Fibroblast of gingiva (primary cell): ENCODE results near the gene PRR14L.
A peak's percentile ranks its signal among the peaks of the same experiment; 100 is the strongest.
"Not testable (repeated sequence)": the region's sequence is repeated elsewhere in the genome, so short reads cannot be mapped to it uniquely, and the experiment has no call there.

Experiments
- DNase-seq: peaks from one replicate; pipeline ENCODE4 v3.0.0-alpha.2; 2011; ENCODE audit warnings: low read depth

The PRR14L gene

GRCh38 chr22:31681349-31682345 is 68.3 kb downstream of the PRR14L start:
- DNase-seq: peak; percentile 66

- peak; percentile 78 for DNase-seq
Observed at GRCh38 chr22:31680861-31681341, 69.0 kb downstream of the PRR14L start.

- no peak for DNase-seq
Observed at GRCh38 chr22:31678748-31679147, 71.2 kb downstream of the PRR14L start.

DNA sequence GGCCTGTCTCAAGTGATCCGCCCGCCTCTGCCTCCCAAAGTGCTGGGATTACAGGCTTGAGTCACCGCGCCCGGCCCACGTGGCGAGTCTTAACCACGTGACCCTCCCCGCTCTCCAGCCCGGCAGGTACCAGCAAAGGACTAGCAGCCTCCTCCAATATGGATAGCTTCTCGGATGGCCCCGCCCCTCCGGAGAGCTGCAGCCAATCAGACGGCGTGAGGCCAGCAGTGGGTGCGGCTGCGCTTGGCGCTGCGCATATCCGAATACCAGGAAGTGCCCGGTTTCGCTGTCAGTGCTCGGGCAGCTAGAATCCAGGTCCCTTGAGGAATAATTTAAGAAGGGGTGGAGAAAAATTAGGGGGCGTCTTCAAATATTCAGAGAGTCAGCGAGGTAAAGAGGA is 73.2 kb downstream of the PRR14L start:
- peak; percentile 85 for DNase-seq

- not testable (repeated sequence) for DNase-seq
Observed at GRCh38 chr22:31674219-31674618, 75.7 kb downstream of the PRR14L start.

DNA sequence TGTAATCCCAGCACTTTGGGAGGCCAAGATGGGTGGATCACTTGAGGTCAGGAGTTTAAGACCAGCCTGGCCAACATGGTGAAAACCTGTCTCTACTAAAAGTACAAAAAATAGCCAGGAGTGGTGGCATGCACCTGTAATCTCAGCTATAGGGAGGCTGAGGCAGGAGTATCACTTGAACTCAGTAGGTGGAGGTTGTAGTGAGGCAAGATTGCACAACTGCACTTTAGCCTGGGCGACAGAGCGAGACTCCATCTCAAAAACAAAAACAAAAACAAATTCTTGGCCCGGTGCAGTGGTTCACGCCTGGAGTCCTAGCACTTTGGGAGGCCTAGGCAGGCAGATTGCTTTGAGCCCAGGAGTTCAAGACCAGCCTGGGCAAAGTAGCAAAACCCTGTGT is 81.1 kb downstream of the PRR14L start:
- not testable (repeated sequence) for DNase-seq

DNA sequence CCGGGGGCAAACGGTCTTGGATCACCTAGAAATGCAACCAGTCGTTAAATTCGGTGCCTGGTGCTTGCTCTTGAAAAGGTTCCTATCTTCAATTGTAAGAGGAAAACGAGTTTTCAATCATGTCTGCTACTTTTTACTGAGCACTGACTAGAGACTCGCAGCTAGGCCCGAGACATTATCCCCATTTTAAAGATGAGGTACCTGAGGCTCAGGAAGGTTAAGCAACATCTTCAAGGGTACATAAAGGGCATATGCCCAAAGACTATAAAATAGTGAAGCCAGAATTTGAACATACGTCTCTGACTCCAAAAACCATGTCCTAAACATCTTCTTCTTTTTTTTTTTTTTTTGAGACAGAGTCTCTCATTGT is 87.3 kb downstream of the PRR14L start:
- DNase-seq: no peak

DNA sequence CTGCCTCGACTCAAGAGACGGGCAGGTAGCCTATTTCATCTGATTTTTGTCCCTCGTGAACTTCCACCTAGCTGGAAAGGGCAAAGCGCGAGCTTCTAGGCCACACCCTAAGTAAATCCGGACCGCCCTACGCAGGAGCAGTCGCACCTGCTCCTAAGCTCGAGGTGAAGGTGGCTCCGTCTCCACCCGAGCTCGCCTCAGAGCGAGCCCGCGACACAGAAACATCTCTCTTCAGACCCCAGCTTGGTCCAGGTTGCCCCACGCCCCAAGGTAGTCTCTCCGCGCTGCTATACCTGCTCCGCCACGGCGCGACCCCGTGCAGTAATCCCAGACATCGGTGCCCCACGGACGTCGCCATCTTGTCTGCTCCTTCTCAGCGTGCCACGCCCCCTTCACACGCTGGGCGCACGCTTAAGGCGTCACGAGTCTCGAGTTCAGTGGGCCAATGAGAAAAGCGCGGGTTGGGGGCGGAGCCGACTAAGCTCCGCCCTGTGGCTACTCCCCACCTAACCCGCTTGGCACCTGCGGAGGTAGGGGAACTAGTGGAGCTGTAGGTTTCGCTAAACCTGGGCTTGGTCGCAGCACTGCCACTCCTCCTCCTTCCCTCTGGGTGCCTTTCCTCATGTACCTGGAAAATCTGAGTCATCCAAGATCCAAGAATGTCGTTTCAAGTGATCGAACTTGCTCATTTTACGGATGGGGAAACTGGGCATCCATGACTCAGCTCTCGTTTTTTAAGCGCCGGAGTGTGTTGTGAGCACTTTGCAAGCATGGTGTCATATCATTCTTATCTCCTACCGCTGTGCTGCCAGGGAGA is 87.9 kb downstream of the PRR14L start, which contains the start of gene PISD:
TSS of gene PISD (minus strand) at position 365 of the 817 bp plus-strand sequence. CDS start at position 358, 7 bp downstream.
- DNase-seq: peak; percentile 88

- peak; percentile 60 for DNase-seq
Observed at GRCh38 chr22:31660860-31661341, 89.0 kb downstream of the PRR14L start.

GRCh38 chr22:31659246-31659645 is 90.7 kb downstream of the PRR14L start:
- no peak for DNase-seq

DNA sequence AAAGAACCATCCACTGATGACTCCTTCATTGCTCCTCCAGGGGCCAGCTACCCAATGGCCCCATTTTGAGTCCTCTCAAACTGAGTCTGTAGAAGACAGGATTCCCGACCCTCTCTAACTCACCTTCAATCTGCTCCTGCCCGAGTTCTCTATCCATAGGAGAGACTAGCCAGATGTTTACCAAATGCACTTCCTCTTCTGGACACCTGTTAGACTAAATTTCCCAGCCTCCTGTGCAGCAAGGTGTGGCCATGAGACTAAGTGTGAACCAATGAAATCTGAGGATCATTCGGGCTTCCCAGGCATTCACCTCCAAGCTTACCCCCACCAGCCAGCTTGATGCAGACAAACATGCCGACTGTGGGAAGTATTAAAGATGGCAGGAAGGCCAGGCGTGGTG is 95.5 kb downstream of the PRR14L start:
- no peak for DNase-seq

- no peak for DNase-seq
Observed at GRCh38 chr22:31653944-31654343, 96.0 kb downstream of the PRR14L start.

- DNase-seq: no peak
Observed at GRCh38 chr22:31652911-31653684, 96.8 kb downstream of the PRR14L start.

DNA sequence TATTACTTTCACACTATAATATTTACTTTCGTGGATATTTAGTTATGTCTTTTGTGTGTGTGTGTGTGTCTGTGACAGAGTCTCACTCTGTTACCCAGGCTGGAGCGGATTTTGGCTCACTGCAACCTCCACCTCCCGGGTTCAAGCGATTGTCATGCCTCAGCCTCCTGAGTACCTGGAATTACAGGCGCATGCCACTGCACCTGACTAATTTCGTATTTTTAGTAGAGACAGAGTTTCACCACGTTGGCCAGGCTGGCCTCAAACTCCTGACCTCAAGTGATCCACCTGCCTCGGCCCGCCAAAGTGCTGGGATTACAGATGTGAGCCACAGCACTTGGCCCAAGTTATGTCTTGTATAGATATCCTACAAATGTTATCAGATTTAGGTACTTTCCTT is 97.8 kb downstream of the PRR14L start:
- DNase-seq: no peak

DNA sequence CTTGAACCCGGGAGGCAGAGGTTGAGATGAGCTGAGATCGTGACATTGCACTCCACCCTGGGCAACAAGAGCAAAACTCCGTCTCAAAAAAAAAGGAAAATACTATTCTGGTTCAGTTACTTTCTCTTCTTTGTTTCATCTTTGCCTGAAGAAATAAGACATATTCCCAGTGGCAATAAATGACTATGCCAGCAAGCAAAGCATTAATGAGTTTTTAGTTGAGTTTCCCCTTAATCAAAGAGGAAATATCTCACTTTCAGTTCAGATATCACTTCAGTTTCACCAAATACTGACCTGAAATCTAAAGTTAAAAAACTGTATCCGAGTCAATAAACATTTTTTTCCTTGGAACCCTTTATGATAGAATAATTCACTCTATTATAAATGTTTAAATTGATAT is 98.3 kb downstream of the PRR14L start:
- DNase-seq: no peak

DNA sequence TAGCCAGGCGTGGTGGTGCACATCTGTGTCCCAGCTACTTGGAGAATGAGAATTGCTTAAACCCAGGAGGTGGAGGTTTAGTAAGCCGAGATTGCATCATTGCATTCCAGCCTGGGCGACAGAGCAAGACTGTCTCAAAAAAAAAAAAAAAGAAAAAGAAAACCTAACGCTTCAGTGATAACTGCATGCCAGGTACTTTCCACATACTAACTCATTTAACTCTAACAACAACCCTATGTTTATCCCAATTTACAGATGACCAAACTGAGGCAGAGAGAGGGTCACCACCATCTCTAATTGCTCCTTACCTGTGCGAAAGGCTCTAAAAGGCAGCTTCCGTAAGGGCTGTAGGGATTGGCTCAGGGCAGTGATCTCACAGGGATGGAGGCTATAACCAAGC is 99.5 kb downstream of the PRR14L start:
- DNase-seq: peak; percentile 83

DNA sequence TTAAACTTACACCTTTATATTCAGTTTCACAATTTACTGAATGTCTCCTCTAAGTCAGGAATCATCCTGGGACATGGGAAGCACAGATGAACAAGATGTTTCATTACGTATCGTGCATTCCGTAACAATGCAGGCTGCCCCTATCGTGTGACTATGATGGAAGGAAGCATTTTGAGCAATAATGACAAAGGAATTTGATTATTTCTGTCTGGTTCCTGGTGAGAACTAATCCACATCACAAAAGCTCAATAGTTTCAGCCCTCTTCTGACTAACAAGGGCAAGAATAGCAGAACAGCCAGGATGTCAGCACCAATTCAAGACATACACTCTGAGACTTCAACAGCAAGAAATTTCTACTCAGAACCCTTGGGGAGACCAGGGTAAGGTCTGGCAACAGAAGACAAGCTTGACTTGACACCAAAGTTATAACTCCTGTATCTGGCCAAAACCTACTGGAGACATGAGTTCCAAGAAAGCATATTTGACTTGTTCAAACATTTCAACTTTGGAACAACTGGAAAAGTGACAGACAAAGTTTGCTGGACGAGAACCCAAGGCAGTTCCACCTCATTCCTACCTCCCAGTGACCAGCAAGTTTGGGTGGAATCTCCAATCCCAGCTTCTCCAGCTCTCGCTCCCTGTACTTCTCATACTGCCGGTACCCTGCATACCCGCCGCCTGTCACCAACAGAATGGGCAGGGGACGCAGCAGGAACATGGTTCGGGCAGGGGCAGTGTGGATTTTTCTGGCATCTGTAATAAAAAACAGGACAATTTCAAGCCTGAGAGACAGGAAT is 102.2 kb downstream of the PRR14L start:
- DNase-seq: peak; percentile 68

DNA sequence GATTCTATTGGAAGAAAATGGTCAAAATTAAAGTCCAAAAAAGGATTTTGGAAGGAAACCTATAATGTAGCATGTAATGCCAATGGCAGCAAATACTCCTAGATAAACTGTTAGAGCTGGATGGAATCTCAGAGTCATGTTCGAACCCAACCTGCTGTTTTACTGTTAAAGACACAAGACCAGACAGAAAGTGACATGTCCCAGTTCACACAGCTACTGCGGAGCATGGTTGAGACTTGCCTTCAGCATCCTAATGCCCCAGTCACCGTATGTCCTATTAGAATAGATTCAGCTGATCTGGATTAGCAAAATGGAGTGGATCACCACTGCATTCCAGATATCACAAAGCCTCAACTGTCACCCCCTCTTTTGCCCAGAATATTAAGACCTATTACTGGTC is 102.9 kb downstream of the PRR14L start:
- no peak for DNase-seq

DNA sequence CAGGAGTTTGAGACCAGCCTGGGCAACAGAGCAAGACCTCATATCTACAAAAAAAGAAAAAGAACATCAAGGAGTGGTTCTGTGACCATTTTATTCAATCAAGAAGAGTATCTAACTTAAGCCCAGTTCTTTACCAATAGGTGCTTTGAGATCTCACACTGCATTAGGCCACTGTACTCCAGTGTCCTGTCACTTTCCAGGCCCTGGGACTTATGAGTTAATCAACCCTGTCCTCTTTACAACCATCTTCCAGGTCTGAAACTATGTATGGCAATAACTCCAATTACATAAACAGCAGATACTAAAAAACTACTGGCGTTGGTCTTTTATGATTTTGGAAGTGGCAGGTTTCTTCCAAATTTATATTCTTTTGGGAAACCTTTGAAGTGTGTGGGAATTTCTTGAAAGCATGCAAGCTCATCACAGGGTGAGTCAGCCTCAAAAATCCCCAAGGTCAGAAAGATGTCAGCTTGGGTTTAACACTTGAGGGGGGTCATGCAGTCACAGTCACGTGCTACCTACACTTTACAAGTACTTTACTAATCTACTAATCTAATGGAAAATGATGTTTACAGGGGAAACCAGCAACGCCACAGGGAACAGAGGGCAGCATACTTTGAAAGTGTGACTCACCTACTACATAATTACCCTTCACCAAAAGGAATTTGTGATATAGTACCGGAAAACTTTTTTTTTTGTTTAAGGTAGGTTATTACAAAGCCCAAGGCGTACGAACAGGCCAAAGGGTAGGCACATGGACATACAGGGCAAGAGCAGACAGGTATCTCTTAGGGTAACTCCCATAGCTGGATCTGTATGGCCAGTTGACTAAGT is 103.5 kb downstream of the PRR14L start:
- DNase-seq: peak; percentile 70
